Stimulated activated CD4-positive, alpha-beta T cell treated with anti-CD3 and anti-CD28 coated beads, TNF-alpha, amount 100 ng/mL, for 1 hour (primary cell): ENCODE measurements around the gene CYB5A.

Source experiments
- DNase-seq, 3 donors: peaks; one replicate each; pipeline ENCODE4 v3.0.0-alpha.2; 2020; ENCODE audit warnings: low read depth in 3 of 3, low spot score in 1 of 3

The CYB5A gene

GRCh38 chr18:74278058-74278457 lies 13.7 kb downstream of the CYB5A start:
- no peak for DNase-seq

DNA sequence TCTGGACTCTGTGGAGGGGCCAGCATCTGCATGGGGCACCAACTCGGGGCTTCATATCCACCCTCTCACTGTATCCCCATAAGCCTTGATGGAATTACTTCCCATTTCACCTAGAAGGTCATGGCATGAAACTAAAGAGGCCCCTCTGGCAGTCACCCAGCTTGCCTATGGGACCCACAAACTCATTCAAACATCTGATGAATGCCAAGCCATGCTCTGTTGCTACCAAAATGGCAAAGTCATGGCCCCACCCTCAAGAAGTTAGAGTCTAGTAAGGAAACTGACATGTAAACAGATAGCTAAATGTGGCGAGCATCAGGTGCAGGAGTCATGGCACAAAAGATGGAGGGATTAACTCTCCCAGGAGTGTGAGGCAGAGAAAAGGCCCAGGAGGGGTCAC lies 14.5 kb downstream of the CYB5A start:
- DNase-seq = no peak

DNA sequence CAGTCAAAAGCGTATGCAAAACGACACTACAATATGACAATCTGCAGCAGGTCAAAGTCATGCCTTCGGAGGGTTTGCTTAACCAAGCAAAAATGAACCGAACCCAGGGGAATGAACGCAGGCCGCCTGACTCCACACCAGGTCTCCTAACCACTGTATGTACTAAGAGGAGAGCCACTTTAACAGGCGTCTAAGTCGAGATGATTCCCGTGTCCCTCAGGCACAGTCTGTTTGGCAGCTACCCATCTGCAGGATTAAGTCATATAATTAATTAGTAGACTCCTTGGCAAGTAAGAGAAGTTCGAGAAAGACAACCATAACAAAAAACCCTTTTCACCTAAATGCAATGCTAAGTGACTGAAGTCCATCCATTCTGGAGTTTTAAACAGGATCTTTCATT lies 15.2 kb downstream of the CYB5A start:
- DNase-seq = no peak

GRCh38 chr18:74275736-74276135 lies 16.0 kb downstream of the CYB5A start:
- DNase-seq = no peak

GRCh38 chr18:74274700-74275099 lies 17.1 kb downstream of the CYB5A start:
- DNase-seq = no peak

GRCh38 chr18:74273394-74273793 lies 18.4 kb downstream of the CYB5A start:
- no peak for DNase-seq

GRCh38 chr18:74271635-74272034 lies 20.1 kb downstream of the CYB5A start:
- DNase-seq = no peak

- DNase-seq = no peak
These were observed 22.7 kb downstream of the CYB5A start for GRCh38 chr18:74268933-74269620.

- no peak for DNase-seq
These were observed 23.6 kb downstream of the CYB5A start for GRCh38 chr18:74268175-74268574.

- no peak for DNase-seq
These were observed 25.6 kb downstream of the CYB5A start for GRCh38 chr18:74266161-74266560.

DNA sequence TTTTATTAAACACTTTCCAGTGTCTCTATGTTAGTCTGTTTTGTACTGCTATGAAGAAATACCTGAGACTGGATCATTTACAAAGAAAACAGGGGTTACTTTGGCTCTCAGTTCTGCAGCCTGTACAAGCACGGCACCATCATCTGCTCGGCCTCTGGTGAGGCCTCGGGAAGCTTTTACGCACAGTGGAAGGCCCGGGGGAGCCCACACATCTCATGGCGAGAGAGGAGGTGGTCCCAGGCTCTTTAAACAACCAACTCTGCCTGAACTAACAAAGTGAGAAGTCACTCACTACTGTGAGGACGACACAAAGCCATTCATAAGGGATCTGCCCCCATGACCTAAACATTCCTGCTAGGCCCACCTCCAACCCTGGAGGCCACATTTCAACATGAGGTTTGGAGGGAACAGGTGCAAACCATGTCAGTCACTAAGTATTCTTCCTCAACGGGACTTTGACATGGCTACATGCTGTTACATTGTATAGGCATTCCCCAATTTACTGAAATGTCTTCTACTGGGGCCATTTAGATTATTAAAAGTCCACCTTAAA lies 26.1 kb downstream of the CYB5A start:
- no peak for DNase-seq

DNA sequence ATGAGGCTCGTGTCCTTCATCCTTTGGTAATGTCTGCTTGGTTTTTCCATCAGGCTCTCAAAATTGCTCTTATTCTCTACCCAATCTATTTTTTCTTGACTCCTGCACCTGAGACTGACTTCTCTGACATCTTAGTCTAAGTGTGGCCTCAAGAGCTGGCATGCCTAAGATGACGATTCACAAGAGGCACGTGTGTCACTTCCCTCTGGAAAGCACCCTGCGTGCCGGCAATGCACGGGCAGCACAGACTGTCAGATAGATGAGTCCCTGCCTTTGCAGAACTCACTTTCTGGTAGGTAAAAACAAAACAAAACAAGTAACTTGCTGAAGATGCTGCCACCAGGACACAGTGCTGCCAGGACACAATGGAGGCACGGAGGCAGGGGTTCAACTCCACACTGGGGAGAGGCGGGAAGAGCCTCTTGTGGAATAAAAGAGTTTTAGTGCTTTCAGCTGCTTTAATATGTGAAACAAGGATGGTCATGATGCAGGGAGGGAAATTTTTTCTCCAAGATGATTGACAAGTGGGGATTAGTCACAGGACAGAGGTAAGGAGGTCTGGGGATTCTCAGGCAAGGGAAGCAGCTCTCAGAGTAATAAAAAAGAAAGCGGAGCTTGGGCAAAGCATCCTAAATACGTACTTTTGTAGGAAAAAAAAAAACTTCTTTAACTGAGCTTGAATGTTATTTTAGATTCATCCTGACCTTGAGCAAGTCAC lies 27.3 kb downstream of the CYB5A start:
- no peak for DNase-seq

DNA sequence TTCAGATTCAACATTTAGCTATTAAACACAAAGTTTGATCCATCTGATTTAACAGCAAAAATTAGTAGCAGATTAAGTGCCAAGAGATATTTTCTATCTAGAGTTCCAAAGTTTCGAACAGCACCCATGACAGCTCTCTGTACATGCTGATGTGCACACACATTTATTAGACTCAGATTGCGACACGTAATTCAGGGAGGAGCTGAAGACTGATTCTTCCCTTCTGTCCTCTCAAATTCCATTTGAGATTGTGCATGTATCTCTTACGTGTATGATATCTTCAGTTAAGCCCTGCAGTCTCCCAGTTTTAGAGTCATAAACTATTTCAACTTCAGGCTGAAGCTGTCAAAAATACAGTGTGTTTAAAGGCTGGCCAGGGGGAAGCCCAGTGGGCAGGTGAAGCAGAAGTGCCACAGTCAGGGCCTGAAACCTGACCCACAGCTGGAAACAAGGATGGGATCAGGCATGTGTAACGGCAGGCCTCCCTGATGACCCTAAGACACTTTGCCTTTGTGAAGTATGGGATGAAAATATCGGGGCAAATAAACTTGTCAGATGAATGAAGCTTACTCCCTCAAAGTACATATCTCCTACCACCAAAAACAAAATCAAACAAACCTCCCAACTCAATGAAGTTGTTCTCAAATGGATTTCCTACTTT lies 30.6 kb downstream of the CYB5A start:
- DNase-seq = no peak

DNA sequence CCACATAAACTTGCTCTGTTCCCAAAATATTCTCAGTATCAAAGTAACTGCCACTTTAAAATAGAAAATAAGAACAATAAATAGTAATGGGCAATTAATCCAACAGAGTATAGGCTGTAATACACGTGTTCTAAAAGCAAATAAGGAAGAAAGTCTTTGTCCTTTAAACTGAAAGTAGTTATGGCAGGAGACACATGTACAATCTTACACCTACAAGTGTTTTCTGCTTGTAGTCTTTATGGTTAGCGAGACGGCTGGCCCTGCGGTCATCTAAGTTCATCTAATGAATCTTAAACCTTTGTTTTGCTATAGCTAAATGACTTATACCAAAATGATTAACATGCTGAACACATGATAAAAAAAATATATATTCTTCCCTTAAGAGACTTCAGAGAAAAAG lies 32.4 kb downstream of the CYB5A start:
- no peak for DNase-seq

GRCh38 chr18:74257083-74257482 lies 34.7 kb downstream of the CYB5A start:
- no peak for DNase-seq

- no peak for DNase-seq
These were observed 35.6 kb downstream of the CYB5A start for GRCh38 chr18:74256190-74256589.

DNA sequence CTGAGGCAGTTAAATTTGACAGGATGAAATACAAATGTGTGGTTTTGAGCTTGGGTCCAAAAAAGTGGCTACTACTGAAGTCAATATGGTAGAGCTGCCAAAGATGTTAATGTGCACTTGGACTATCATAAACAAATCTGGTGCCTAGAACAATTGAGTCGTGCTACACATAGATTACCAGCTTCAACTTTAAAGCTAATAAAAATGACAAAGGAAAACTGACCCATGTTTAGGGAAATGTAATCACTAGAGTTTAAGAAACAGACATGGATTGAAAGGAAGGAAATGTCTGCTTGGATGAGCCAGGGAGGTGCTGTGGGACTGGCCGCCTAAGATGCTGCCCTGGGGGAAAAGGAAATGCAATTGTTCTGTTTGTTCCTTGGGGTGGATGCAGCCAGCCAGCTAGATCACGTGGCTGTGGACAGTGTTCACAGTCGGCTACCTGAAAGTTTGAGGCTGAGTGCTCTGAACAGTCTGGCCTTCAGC lies 36.6 kb downstream of the CYB5A start:
- no peak for DNase-seq

- DNase-seq = no peak
These were observed 39.7 kb downstream of the CYB5A start for GRCh38 chr18:74252039-74252395.

DNA sequence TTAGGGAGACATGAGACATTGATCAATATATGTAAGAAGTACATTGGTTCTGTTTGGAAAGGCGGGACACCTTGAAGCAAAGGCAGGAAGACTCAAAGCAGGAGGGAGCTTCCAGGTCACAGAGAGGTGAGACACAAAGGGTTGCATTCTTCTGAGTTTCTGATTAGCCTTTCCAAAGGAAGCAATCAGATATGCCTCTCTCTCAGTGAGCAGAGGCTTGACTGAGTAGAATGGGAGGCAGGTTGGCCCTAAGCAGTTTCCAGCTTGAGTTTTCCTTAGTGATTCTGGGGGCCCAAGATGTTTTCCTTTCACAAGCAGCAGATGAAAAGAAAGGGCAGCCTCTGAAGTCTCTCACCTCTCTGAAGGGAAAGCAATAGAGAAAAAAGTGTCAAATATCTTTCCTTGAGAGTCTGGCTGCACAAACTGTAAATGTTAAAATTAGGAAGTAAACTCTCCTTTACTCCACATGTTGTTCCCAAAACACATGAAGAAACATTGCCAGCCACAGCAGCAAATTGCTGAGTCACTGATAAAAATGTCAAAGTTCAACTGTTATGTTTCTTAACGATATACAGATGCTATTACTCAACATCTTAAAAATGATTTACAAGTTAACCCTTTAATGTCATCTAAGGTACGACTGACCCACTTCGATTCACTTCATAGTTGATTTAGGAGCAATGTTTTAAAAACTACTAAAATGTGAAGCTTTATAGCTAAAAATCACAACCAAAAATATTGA lies 40.3 kb downstream of the CYB5A start:
- DNase-seq = no peak

GRCh38 chr18:74250131-74250530 lies 41.6 kb downstream of the CYB5A start:
- DNase-seq = no peak
